Fibroblast of mammary gland (primary cell): ENCODE data around the gene DOP1A.

ENCODE experiments used
- DNase-seq: peaks from one replicate; pipeline ENCODE4 v3.0.0-alpha.2; 2010; ENCODE audit warnings: low read depth
- H3K4me3 ChIP-seq: 2 replicates; pipeline ENCODE4 v1.5.1; 2011; ENCODE audit warnings: low read depth, mild to moderate bottlenecking, low read length, moderate library complexity; ENCODE audit not compliant: control insufficient read depth
- CTCF ChIP-seq: conservative IDR thresholded peaks from 2 replicates; pipeline ENCODE4 v1.5.1; 2011; ENCODE audit warnings: low read depth, low read length, inconsistent platforms; ENCODE audit not compliant: control insufficient read depth, insufficient read depth

The DOP1A gene

DNA sequence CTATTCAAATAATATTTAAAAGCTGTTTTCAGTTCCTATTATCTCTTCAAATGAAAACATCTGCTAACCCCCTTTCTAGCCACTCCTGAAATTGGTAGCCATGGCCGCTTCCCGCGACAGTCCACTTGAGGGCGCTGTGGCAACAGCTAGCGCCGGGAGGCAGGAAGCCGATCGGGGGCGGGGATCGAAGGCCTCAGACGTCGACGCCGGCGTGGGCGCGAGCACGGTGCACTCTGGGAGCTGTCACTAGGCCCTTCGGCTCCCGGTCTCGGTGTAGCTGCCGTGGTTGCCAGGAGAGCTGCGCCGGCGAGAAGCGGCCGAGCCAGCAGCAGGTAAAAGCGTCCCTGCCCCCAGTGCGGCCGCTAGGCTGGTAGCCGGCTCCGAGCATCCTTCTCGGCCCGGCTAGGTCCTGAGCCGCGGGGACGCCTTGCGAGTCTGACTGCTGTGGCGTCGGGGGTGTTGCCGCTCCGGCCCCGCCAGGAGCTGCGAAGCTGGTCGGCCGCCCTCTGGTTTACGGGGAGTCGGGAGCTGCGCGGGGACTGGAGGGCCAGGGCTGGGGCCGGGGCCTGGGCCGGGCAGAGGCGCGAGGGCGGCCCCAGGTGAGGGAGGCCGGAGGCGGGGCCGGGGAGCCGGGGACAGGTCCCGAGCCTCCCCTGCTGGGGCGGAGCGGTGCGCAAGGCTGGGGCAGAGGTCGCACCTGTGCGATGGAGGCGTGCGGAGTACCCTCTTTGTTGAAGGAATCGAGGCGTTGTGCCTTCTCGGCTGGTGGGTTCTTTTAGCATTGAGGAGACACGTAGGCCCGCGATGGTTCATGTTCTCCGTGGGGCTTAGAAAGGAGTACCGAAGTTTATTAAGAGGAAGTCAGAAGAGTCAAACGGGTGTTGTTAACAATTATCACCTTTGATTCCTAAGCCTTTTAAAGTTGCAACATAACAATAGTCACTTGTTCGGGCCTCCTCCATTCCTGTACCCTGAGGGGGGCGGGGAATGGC, at the start of gene DOP1A:
TSS of gene DOP1A (plus strand) at position 224 of the 992 bp plus-strand sequence. CDS start 29,307 bp downstream, outside the sequence.
- peak within 1 kb of the TSS; percentile 86 for H3K4me3 ChIP-seq
- peak; percentile 91 for DNase-seq
- peak; percentile 92 for TF ChIP-seq CTCF

DNA sequence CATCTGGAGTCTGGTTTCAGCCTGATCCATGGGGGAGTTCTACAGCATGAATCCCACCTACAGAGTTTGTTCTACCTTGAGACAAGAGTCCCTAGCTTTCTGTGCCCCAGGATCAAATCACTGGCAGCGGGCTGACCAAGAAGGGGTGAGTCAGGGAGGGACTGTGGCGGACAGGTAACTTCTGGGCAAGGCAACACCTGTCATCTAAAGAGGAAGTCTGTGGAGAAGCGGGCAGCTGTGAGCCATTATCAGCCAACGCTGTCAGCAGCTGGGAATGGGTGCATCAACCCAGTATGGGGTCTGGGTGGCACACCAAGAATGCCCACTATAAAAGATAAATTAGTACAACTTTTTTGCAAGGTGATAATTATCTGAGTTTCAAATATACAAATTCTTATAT, 47.7 kb upstream of the DOP1A start:
- DNase-seq: no peak
- H3K4me3 ChIP-seq: no peak overlapping the region
- no peak for TF ChIP-seq CTCF

- H3K4me3 ChIP-seq: no peak overlapping the region
- DNase-seq: no peak
- no peak for TF ChIP-seq CTCF
These were observed 35.8 kb upstream of the DOP1A start for GRCh38 chr6:83031689-83032088.

DNA sequence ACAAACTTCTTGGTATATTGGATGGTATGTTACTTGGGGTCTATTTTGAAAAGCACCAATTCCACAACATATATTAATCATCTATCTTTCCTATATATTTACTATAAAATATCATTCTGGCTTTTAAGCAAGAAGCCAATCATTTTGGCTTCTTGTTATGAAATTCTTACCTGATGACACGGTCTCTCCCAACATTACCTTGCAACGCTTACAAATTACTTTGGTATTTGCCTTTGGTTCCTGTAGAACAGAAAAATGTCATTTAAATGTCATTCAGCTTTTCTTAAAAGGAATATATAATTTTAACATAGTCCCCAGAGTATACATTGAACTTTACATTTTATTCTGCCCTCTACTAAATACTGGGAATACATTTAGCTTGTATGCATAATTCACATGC, 29.2 kb upstream of the DOP1A start:
- no peak for DNase-seq
- TF ChIP-seq CTCF: no peak
- H3K4me3 ChIP-seq: no peak overlapping the region

- TF ChIP-seq CTCF: no peak
- H3K4me3 ChIP-seq: no peak overlapping the region
- no peak for DNase-seq
These were observed 24.9 kb upstream of the DOP1A start for GRCh38 chr6:83042467-83043053.

DNA sequence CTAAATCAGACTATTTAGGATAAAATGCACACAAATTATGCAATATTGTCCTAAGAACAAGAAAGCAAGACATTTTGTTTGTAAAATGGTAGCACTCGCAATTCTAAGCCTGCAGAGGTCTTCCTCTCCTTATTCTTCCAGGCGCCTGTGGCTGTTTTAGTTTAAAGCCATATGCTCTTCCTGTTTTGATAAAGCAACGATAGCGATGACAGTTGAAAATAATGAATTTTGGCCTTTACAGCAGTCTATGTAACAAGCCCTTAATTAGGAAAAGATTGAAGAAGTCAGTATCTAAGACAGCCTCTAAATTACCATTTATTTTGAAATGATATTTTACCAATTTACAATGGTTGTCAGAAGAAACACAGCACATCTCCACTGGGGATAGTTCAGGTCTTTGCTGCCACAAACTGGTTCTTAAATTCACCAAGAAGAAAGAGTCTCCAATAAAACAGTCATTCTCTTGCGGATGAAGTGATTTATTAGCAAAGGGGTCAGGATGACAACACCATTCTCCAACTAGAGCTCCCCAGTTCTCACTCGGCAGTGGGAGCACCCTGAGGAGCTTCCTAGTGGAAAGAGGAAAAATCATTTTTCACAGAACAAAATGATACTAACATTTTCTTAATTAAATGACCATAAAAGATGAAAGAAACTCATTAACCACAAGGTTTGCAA, 23.2 kb upstream of the DOP1A start:
- TF ChIP-seq CTCF: no peak
- no peak for DNase-seq
- H3K4me3 ChIP-seq: no peak overlapping the region
